Endothelial cell of umbilical vein (primary cell): Measurements from ENCODE around the gene MRPS26. TPM values are rescaled to one million over a fixed set of nuclear protein-coding genes. Genes with fewer than 3 reads are reported as not detected.

Experiments
- BruUV-seq: library from RNA; stranded (reverse); fragments of 400-500 nt; replicated peaks from 2 replicates; lab custom pipeline; 2021; lab: Mats Ljungman, UMichigan
- CTCF ChIA-PET: fragments of 300-600, 350-600 bp; sonication (Branson Sonifier 250); formaldehyde crosslinking; loops from one replicate; lab custom pipeline; 2021; ENCODE audit warnings: antibody characterized with exemption, inconsistent platforms; lab: Charles Lee
- POLR2A ChIA-PET: fragments of 300-600, 350-600 bp; sonication (Branson Sonifier 250); formaldehyde crosslinking; loops from one replicate; lab custom pipeline; 2021; ENCODE audit warnings: antibody characterized with exemption, inconsistent platforms; lab: Charles Lee
- DNase-seq: peaks from one replicate; pipeline ENCODE4 v3.0.0-alpha.2; 2011; ENCODE audit warnings: low read depth, low spot score
- FAIRE-seq: peaks from 2 replicates; lab custom pipeline; 2011; peaks lifted over from hg19 to GRCh38; lab: Jason Lieb, UNC
- H2AFZ ChIP-seq: 2 replicates; pipeline ENCODE4 v1.6.0; 2012; ENCODE audit warnings: low read depth, low read length, control low read depth, inconsistent platforms
- H3K27ac ChIP-seq: 2 replicates; pipeline ENCODE4 v1.5.1; 2011; ENCODE audit warnings: low read depth, mild to moderate bottlenecking, control low read depth, low read length, moderate library complexity; ENCODE audit not compliant: insufficient read depth
- H3K27me3 ChIP-seq, 2 experiments: 2 replicates each; pipeline versions ENCODE4 v1.6.0 to v1.6.1; 2011; ENCODE audit warnings: low read length in 2 of 2, mixed read lengths in 1 of 2; ENCODE audit not compliant: control insufficient read depth in 2 of 2, insufficient read depth in 2 of 2
- H3K36me3 ChIP-seq, 2 experiments: 2 replicates in 1 of 2; 3 replicates in 1 of 2; pipeline ENCODE4 v1.5.1; 2011; ENCODE audit warnings: low read length in 2 of 2, mild to moderate bottlenecking in 1 of 2, moderate library complexity in 1 of 2; ENCODE audit not compliant: control insufficient read depth in 2 of 2, insufficient read depth in 2 of 2; ENCODE audit errors: extremely low read depth in 1 of 2
- H3K4me1 ChIP-seq: 3 replicates; pipeline ENCODE4 v1.5.1; 2011; ENCODE audit warnings: mild to moderate bottlenecking, low read length; ENCODE audit not compliant: control insufficient read depth, insufficient read depth; ENCODE audit errors: extremely low read depth
- H3K4me2 ChIP-seq: 2 replicates; pipeline ENCODE4 v1.6.1; 2011; ENCODE audit warnings: low read length, control low read depth, mixed read lengths; ENCODE audit not compliant: insufficient read depth
- H3K4me3 ChIP-seq, 3 experiments: fragments of 200-600 bp in 1 of 3; sonication (generic), shearing (Covaris generic) in 1 of 3; replicated peaks in 1 of 3; 2 replicates each; pipeline ENCODE4 v1.5.1; 2011 to 2016; ENCODE audit warnings: control low read depth in 3 of 3, low read length in 3 of 3, mild to moderate bottlenecking in 2 of 3, inconsistent platforms in 1 of 3, low read depth in 1 of 3, moderate library complexity in 1 of 3; ENCODE audit not compliant: insufficient read depth in 1 of 3
- H3K79me2 ChIP-seq: 2 replicates; pipeline ENCODE4 v1.6.0; 2012; ENCODE audit warnings: low read length, inconsistent platforms; ENCODE audit not compliant: control insufficient read depth, insufficient read depth
- H3K9ac ChIP-seq: replicated peaks from 2 replicates; pipeline ENCODE3; 2011; ENCODE audit warnings: low read length, control low read depth; ENCODE audit not compliant: insufficient read depth; ENCODE audit errors: extremely low read depth
- H3K9me1 ChIP-seq: replicated peaks from 3 replicates; pipeline ENCODE4 v1.6.0; 2011; ENCODE audit warnings: mild to moderate bottlenecking, low read length; ENCODE audit not compliant: control insufficient read depth, insufficient read depth; ENCODE audit errors: extremely low read depth
- H3K9me3 ChIP-seq: replicated peaks from 2 replicates; pipeline ENCODE4 v1.5.1; 2012; ENCODE audit warnings: low read length, inconsistent platforms; ENCODE audit not compliant: control insufficient read depth, insufficient read depth
- H4K20me1 ChIP-seq: replicated peaks from 2 replicates; pipeline ENCODE3; 2011; ENCODE audit warnings: mild to moderate bottlenecking, low read length; ENCODE audit not compliant: control insufficient read depth, insufficient read depth; ENCODE audit errors: extremely low read depth
- CTCF ChIP-seq, 2 donors: IDR thresholded peaks; 1 replicate in 1 of 2; 2 replicates in 1 of 2; pipeline ENCODE4 v1.5.1; 2011; ENCODE audit warnings: low read length in 2 of 2, mild to moderate bottlenecking in 2 of 2, moderate library complexity in 2 of 2, control low read depth in 1 of 2, inconsistent platforms in 1 of 2, low read depth in 1 of 2; ENCODE audit not compliant: insufficient read depth in 1 of 2; ENCODE audit errors: extremely low read depth in 1 of 2
- EZH2 ChIP-seq: IDR thresholded peaks from 2 replicates; pipeline ENCODE4 v1.6.1; 2012; ENCODE audit warnings: borderline replicate concordance, low read depth, mild to moderate bottlenecking, moderate library complexity, low read length, inconsistent platforms; ENCODE audit not compliant: severe bottlenecking
- FOS ChIP-seq: IDR thresholded peaks from 2 replicates; pipeline ENCODE4 v1.6.1; 2011; ENCODE audit warnings: mild to moderate bottlenecking, low read length, moderate library complexity, borderline replicate concordance; ENCODE audit not compliant: insufficient read depth
- GATA2 ChIP-seq: IDR thresholded peaks from 2 replicates; pipeline ENCODE4 v1.7.0; 2011; ENCODE audit warnings: low read depth, mild to moderate bottlenecking, moderate library complexity, mixed read lengths, low read length; ENCODE audit not compliant: insufficient read length, insufficient read depth
- JUN ChIP-seq: IDR thresholded peaks from 2 replicates; pipeline ENCODE4 v1.6.1; 2011; ENCODE audit warnings: borderline replicate concordance, low read depth; ENCODE audit not compliant: insufficient read length, insufficient read depth
- MYC ChIP-seq: IDR thresholded peaks from one replicate; pipeline ENCODE4 v1.6.1; 2011; ENCODE audit warnings: mild to moderate bottlenecking, low read depth, low read length
- POLR2A ChIP-seq: IDR thresholded peaks from 2 replicates; pipeline ENCODE4 v1.6.1; 2012; ENCODE audit warnings: low read depth, mild to moderate bottlenecking, control low read depth, low read length
- POLR2AphosphoS5 ChIP-seq: IDR thresholded peaks from 2 replicates; pipeline ENCODE4 v1.6.1; 2012; ENCODE audit warnings: low read depth, mild to moderate bottlenecking, control low read depth, low read length, moderate library complexity; ENCODE audit not compliant: insufficient read depth
- dilution Hi-C: fragments of 300-500 bp; cut with MboI; formaldehyde crosslinking; loops from one replicate; pipeline ENCODE4 v1.15.0; 2019; ENCODE audit warnings: low sequenced_read_pairs; ENCODE audit not compliant: extremely low pct_ligation_motif_present
- intact Hi-C: fragments of 100-400 bp; cut with micrococcal nuclease; formaldehyde crosslinking; loops from one replicate; pipeline ENCODE4 v1.10.0; 2022
- polyA plus RNA-seq, 4 experiments: library from polyadenylated mRNA; depleted of rRNA in 3 of 4; stranded (reverse) in 3 of 4; unstranded in 1 of 4; fragments of >200 nt; gene quantifications; 2 replicates each; pipeline versions ENCODE4 v1.2.1 to v1.2.3, GENCODE V29; 2011 to 2012; ENCODE audit warnings: missing spikeins in 1 of 4
- total RNA-seq: library from RNA; stranded (reverse); gene quantifications from 2 replicates; pipeline ENCODE4 v1.2.3, GENCODE V29; 2021
- TF ChIP-seq, protein P1 (sequence below): IDR thresholded peaks from 2 replicates; pipeline ENCODE4 v1.6.1; 2011; ENCODE audit not compliant: insufficient read depth, insufficient read length

The MRPS26 gene
- total and polyA plus RNA-seq, 2 donors (not counting 3 experiments of a cell fraction or from before 2014, with no cell fraction given) = 41.0 to 43.9 TPM

- DNase-seq (no peak), FAIRE-seq (no peak)
- Histone ChIP-seq H3K27ac (no peak overlapping the region), H3K9me3 (no peaks in the 10 kb centered on the region), H3K4me2 (no peak overlapping the region), H3K9ac (no peak overlapping the region), H3K79me2 (no peaks in the 10 kb centered on the region), H3K4me1 (no peaks in the 10 kb centered on the region), H2AFZ (no peak overlapping the region), H3K4me3 (no peak overlapping the region), H3K36me3 (peaks cover 0 to 47% of the 10 kb centered on the region in 2 experiments), H4K20me1 (no peaks in the 10 kb centered on the region), H3K9me1 (no peaks in the 10 kb centered on the region), H3K27me3 (no peaks in the 10 kb centered on the region)
- BruUV-seq = no TSS peak
- ChIA-PET CTCF (no interaction called here), POLR2A (no interaction called here)
- dilution Hi-C loops = no loop called here
- intact Hi-C loops = no loop called here
- TF ChIP-seq GATA2 (no peak), POLR2AphosphoS5 (no peak), MYC (no peak), POLR2A (no peak), FOS (no peak), JUN (no peak), EZH2 (no peak), CTCF (IDR thresholded peaks at IDR 0.05; ENCODE audit: extremely low read depth in 1 of 2, insufficient read depth in 1 of 2, low read depth in 1 of 2, low read length in 2 of 2) (no peak)
- TF ChIP-seq, protein P1, sequence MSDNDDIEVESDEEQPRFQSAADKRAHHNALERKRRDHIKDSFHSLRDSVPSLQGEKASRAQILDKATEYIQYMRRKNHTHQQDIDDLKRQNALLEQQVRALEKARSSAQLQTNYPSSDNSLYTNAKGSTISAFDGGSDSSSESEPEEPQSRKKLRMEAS = no peak
These were observed 17.9 kb upstream of the MRPS26 start for GRCh38 chr20:3027987-3028386.
